HUES48 (cell line): Measurements from ENCODE around the gene GIPC1.
A peak's percentile ranks its signal among the peaks of the same experiment; 100 is the strongest.

Experiments used
- H3K27ac ChIP-seq: one replicate; pipeline ENCODE4 v1.7.0; 2013; ENCODE audit warnings: low read depth, low read length, inconsistent platforms
- H3K27me3 ChIP-seq: 2 replicates; pipeline ENCODE4 v1.6.1; 2013; ENCODE audit warnings: mild to moderate bottlenecking, low read length; ENCODE audit not compliant: control insufficient read depth, insufficient read depth
- H3K36me3 ChIP-seq: 2 replicates; pipeline ENCODE4 v1.6.1; 2013; ENCODE audit warnings: low read length; ENCODE audit not compliant: control insufficient read depth, insufficient read depth
- H3K4me1 ChIP-seq: 2 replicates; pipeline ENCODE4 v1.6.1; 2013; ENCODE audit warnings: mild to moderate bottlenecking, low read length; ENCODE audit not compliant: control insufficient read depth, insufficient read depth
- H3K4me3 ChIP-seq: 2 replicates; pipeline ENCODE4 v1.5.1; 2013; ENCODE audit warnings: mild to moderate bottlenecking, low read depth, low read length
- H3K9ac ChIP-seq: 2 replicates; pipeline ENCODE4 v1.6.1; 2013; ENCODE audit warnings: mild to moderate bottlenecking, low read depth, low read length, moderate library complexity
- H3K9me3 ChIP-seq: 2 replicates; pipeline ENCODE4 v1.6.1; 2013; ENCODE audit warnings: low read length; ENCODE audit not compliant: control insufficient read depth, insufficient read depth

GIPC1 gene

DNA sequence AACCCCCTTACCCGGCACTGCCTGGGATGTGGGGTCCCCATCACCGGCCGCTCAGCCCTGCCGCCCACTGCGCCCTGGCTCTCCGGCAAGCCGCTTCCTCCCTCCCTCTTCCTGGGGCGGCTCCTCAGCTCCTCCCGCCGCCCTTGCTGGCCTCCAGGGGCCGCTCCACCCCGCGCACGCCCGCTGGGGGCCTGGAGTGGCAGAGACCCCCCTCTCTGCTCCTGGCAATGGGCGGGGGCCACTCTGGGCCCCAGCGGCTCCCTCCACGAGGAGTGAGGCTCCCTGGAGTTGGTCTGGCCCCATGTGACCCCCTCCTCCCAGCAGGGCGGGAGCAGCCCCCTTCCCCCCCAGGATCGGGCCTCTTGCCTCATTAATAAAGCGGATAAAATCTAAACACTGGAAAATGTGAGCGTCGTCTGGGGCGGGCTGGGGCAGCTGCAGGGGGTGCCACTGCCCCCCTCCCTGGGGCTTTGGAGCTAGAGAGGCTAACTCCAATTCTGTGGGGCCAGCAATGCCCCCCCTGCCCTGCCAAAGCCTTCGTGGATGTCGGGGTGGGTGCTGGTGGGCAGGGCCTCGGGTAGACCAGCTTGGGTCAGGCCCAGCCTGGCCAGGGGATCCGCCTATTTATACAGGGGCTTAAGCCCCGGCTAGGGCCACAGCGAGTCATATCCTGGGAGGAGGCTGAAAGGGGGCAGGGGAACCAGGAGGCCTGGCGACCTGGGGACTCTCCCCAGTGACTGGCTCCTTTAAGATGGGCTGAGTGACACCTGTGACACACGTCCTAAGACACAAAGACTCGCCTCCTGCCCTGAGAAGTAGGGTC, 20.5 kb downstream of the GIPC1 start, which contains the start of gene PTGER1:
Gene PTGER1, minus strand, starts transcription at position 104 of the 823 bp plus-strand sequence. CDS start 1,034 bp downstream, outside the sequence.
- Histone ChIP-seq H3K27me3 (no peaks in the 10 kb centered on the region), H3K9me3 (no peaks in the 10 kb centered on the region), H3K4me1 (peaks cover 10% of the 10 kb centered on the region; the same call in 1 of the 2 replicates), H3K9ac (no peak within 1 kb of the TSS), H3K27ac (peak within 1 kb of the TSS; percentile 12), H3K4me3 (peak within 1 kb of the TSS; percentile 2; the same call in 1 of the 2 replicates), H3K36me3 (peaks cover 32% of the 10 kb centered on the region)

DNA sequence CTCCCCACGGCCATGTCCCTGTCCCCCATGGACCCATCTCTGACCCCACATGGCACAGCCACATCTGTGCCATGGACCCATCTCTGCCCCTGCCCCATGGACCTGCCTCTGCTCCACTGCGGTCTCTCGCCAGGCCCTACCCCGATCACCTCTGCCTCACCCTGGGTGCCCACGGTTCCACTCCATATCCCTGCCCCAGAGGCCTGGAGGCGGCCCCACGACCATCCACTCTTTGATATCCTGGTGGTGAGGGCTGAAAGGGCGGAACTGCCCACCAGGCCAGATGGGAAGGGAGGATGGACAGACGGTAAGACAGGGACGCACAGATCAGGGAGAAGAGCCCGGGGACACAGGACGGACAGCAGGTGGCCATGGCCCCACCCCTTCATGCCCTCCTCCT, 21.1 kb downstream of the GIPC1 start:
- Histone ChIP-seq H3K9ac (no peak overlapping the region), H3K4me1 (peaks cover 10% of the 10 kb centered on the region; the same call in 1 of the 2 replicates), H3K36me3 (peaks cover 38% of the 10 kb centered on the region), H3K9me3 (no peaks in the 10 kb centered on the region), H3K27me3 (no peaks in the 10 kb centered on the region), H3K4me3 (peak overlapping the region; percentile 2; the same call in 1 of the 2 replicates), H3K27ac (no peak overlapping the region)

DNA sequence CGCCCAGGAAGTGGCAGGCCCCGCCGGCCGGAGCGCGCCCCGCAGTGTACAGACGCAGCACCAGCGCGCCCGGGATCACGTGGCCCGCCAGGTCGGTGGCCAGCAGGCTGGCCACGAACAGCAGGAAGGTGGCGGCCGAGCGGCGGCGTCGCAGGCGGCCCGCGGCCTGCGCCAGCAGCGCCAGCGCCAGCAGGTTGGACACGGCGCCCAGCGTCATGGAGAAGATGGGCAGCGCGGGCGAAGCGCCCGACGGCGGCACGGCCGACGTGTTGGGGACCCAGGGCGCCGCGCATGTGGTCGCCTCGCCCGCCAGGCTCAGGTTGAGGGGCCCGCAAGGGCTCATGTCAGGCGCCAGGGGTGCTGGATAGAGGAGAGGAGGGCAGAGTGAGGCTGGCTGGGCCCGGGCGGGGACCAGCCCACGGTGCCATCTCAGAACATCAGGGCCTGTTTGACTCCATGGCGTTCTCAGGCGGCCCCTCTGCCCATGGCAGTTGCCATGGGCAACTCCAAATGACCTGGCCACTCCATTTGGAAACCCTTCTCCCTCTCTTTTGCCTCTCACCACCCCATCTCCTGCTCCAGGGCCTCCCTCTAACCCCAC, 21.8 kb downstream of the GIPC1 start:
- Histone ChIP-seq H3K27me3 (no peaks in the 10 kb centered on the region), H3K4me1 (peaks cover 10% of the 10 kb centered on the region; the same call in 1 of the 2 replicates), H3K9ac (no peak overlapping the region), H3K4me3 (no peak overlapping the region), H3K27ac (no peak overlapping the region), H3K36me3 (peaks cover 37% of the 10 kb centered on the region), H3K9me3 (no peaks in the 10 kb centered on the region)

DNA sequence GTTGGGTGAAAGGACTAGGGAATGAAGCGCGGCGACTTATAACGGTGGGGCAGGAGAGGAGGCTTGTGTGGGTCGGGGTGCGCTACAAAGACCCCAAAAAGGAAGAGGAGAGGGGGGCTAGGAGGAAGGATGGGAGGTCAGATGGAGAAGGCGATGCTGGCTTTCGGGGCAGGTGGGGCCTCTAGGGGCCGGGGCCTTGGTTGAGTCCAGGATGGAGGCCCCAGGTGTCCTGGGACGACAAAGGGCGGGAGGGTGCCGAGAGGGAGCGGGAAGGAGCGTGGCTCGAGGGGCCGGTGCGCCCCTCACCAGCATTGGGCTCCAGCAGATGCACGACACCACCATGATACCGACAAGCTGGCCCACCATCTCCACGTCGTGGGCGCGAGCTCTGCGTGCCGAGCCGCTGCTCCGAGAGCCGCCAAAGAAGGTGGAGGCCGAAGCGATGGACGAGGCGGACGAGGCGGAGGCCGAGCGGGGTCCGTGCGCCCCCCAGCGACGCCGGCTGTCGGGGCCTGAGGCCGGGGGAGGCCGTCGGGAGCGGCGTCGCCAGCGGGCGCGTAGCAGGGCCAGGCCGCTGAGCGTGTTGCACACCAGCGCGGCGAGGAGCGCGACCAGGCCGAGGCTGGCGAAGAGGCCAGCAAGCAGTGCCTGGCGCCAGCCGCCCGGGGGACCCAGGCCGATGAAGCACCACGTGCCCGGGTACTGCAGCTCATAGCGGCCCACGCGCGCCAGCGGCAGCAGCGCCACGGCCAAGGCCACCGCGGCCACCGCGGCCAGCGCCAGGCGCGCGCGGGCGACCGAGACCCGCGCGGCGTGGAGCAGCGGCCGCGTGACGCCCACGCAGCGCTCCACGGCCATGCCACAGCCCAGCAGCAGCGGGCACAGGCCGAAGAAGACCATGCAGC, 22.6 kb downstream of the GIPC1 start:
- peaks cover 36% of the 10 kb centered on the region for H3K36me3 ChIP-seq
- no peak overlapping the region for H3K9ac ChIP-seq
- H3K4me3 ChIP-seq = peak overlapping the region; percentile 65; the same call in 1 of the 2 replicates
- no peaks in the 10 kb centered on the region for H3K9me3 ChIP-seq
- no peak overlapping the region for H3K27ac ChIP-seq
- no peaks in the 10 kb centered on the region for H3K27me3 ChIP-seq
- peaks cover 10% of the 10 kb centered on the region; the same call in 1 of the 2 replicates for H3K4me1 ChIP-seq

DNA sequence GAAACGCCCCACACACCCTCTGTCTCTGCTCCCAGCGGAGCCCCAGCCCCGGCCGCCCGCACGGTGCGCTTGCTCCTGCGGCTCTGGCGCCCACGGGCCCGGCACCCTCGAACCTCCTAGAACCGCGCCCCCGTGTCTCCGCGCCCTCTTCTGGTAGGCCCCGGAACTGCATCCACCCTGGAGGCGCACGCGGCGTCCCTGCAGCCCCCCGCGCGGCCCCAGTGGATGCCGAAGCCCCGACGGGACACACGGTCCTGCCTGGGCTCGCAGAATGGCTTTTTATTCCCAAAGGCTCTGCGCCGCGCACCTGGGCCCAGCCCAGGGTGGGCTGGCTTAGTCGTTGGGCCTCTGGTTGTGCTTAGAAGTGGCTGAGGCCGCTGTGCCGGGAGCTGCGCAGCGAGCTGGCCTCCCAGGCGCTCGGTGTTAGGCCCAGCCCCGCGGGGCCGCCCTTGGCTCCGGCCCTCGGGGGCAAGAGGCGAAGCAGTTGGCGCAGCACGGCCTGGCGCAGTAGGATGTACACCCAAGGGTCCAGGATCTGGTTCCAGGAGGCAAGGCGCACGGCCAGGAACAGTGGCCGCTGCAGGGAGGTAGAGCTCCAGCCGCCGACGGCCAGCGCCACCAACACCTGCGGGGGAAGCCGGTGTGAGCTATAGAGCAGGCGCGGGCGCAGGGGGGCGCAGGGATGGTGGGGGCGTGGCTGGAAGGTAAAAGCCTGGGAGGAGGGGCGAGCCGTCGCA, 23.6 kb downstream of the GIPC1 start:
- H3K36me3 ChIP-seq = peaks cover 34% of the 10 kb centered on the region
- peak overlapping the region; percentile 65 for H3K4me3 ChIP-seq
- H3K9me3 ChIP-seq = no peaks in the 10 kb centered on the region
- peaks cover 10% of the 10 kb centered on the region; the same call in 1 of the 2 replicates for H3K4me1 ChIP-seq
- H3K27ac ChIP-seq = peak overlapping the region; percentile 42
- no peaks in the 10 kb centered on the region for H3K27me3 ChIP-seq
- H3K9ac ChIP-seq = peak overlapping the region; percentile 64

DNA sequence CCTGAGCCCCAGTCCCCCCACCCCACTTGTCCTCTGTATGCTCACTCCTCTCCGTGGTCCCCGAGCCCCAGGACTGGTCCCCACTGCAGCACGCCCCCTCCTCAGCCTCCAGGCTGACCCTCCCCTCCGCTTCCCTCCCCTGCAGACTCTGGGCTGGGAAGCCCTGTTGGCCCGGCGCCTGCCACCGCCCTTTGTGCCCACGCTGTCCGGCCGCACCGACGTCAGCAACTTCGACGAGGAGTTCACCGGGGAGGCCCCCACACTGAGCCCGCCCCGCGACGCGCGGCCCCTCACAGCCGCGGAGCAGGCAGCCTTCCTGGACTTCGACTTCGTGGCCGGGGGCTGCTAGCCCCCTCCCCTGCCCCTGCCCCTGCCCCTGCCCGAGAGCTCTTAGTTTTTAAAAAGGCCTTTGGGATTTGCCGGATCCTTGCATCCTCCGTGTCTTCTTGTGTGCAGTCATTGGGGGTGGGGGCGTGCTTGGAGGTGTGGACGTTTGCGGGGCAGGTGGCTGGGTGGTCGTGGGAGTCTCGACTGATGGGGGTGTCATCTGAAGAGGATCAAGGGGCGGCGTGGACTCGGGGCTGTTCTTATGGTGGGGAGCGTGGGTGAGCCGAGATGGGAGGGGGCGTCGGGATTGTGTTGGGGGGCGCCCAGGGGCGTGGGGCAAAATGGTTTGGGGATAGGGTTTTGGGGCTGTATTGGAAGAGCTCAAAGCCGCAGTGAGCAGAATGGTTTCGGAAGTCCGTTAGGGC, 24.3 kb downstream of the GIPC1 start:
- Histone ChIP-seq H3K27ac (no peak overlapping the region), H3K4me3 (peak overlapping the region; percentile 65; the same call in 1 of the 2 replicates), H3K9me3 (no peaks in the 10 kb centered on the region), H3K27me3 (no peaks in the 10 kb centered on the region), H3K9ac (no peak overlapping the region), H3K4me1 (peaks cover 10% of the 10 kb centered on the region; the same call in 1 of the 2 replicates), H3K36me3 (peaks cover 33% of the 10 kb centered on the region)

DNA sequence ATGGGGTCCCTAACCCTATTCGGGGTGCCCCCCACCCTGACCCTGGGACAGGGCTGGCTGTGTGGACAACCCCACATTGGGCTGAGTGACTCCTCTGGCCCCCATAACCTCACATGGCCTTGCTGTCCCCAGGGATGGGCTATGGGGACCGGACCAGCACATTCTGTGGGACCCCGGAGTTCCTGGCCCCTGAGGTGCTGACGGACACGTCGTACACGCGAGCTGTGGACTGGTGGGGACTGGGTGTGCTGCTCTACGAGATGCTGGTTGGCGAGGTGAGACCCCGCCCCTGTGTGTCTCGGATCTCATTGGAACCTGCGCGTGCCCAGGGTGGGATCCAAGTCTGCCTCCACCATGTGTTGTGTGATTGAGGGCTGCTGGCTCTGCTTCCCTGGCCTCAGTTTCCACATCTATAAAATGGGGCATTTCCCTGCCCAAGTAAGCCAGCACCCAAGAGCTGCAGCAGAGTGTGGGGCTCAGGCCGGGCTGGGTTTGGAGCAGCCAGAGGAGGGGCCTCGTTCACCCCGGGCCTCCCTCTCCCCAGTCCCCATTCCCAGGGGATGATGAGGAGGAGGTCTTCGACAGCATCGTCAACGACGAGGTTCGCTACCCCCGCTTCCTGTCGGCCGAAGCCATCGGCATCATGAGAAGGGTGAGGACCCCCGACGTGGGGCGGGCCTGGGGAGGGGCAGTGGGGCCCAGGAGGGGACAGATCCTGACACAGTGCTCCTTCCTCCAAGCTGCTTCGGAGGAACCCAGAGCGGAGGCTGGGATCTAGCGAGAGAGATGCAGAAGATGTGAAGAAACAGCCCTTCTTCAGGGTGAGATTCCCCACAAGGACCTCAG, 25.7 kb downstream of the GIPC1 start:
- Histone ChIP-seq H3K36me3 (peaks cover 38% of the 10 kb centered on the region), H3K27ac (no peak overlapping the region), H3K9me3 (no peaks in the 10 kb centered on the region), H3K27me3 (no peaks in the 10 kb centered on the region), H3K4me3 (no peak overlapping the region), H3K9ac (no peak overlapping the region), H3K4me1 (peaks cover 3% of the 10 kb centered on the region; the same call in 1 of the 2 replicates)

DNA sequence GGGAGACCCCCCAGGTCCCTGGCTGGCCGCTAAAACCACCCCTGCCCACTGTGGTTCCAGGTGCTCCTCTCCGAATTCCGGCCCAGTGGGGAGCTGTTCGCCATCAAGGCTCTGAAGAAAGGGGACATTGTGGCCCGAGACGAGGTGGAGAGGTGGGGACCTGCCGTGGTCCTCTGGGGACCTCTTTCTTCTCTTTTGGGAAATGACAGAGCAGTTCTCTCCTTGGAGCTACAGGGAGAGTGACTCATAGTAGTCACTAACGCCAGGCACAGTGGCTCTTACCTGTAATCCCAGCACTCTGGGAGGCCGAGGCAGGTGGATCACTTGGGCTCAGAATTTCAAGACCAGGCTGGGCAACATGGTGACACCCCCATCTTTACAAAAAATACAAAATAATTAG, 28.1 kb downstream of the GIPC1 start:
- H3K9me3 ChIP-seq = no peaks in the 10 kb centered on the region
- no peak overlapping the region for H3K4me3 ChIP-seq
- no peak overlapping the region for H3K9ac ChIP-seq
- H3K27ac ChIP-seq = no peak overlapping the region
- no peaks in the 10 kb centered on the region for H3K27me3 ChIP-seq
- H3K4me1 ChIP-seq = no peaks in the 10 kb centered on the region
- peaks cover 59% of the 10 kb centered on the region for H3K36me3 ChIP-seq

DNA sequence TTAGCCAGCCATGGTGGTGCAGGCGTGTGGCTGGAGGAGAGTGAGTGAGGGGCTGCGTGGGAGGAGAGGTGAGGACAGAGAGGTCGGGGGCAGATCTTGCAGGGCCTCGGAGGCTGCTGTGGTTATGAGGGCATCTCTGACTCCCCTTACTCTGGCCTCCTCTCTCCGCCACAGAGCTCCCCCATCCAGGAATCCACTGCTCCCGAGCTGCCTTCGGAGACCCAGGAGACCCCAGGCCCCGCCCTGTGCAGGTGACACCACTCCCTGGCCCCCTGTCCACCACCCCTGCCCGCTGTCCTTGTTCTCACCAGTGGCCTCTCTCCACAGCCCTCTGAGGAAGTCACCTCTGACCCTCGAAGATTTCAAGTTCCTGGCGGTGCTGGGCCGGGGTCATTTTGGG, 28.5 kb downstream of the GIPC1 start:
- no peaks in the 10 kb centered on the region for H3K9me3 ChIP-seq
- H3K27ac ChIP-seq = no peak overlapping the region
- H3K9ac ChIP-seq = no peak overlapping the region
- H3K4me1 ChIP-seq = no peaks in the 10 kb centered on the region
- H3K27me3 ChIP-seq = no peaks in the 10 kb centered on the region
- H3K4me3 ChIP-seq = no peak overlapping the region
- peaks cover 62% of the 10 kb centered on the region for H3K36me3 ChIP-seq
